ENCODE data around the gene SCART1. TPM values are rescaled to one million over a fixed set of nuclear protein-coding genes. Genes with fewer than 3 reads are reported as not detected.

Gene SCART1
- total and polyA plus RNA-seq, 8 donors: 0.43 to 9.3 (median 5.9) TPM; not detected in 1

DNA sequence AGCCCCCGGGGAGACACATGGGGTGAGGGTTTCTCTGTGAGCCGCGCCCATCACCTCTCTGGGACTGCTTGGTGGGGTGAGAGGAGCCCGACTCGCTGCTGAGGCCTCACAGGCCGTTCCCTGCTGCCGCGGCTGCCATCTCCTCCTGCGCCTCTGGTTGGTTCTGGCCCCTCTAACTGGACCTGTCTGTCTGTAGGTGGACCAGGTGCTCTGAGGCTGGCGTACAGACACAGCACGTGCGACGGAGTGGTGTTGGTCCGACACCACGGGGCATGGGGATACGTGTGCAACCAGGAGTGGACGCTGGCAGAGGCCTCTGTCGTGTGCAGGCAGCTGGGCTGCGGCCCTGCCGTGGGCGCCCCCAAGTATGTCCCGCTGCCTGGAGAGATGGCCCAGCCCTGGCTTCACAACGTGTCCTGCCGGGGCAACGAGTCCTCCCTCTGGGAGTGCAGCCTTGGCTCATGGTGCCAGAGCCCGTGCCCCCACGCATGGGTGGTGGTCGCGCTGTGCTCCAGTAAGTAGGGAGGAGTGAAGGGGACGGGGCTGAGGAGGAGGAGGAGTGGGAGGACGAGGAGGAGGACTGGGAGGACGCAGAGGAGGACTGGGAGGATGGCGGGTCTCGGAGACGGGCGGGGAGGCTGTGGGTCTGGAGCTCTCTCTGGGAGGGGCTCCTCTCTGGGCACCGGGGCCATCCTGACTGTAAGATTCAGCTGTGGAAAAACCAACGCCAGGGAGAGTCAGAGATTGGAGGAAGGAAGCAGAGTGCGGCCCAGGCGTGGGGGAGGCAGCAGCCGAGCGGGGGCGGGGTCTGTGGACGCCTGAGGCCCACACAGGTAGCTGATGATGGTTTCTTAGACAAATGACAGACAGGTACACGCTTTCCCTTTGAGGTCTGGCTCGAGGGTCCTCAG lies 2.6 kb downstream of the SCART1 start:
- Histone ChIP-seq H3K9me3 (no peaks in the 10 kb centered on the region), H3K4me1 (no peaks in the 10 kb centered on the region), H3K4me3 (no peak overlapping the region), H3K27ac (no peak overlapping the region), H3K36me3 (peaks cover 0 to 20% (median 2%) of the 10 kb centered on the region in 4 donors), H3K27me3 (no peaks in the 10 kb centered on the region)
- 84 to 89% (median 86%) methylated on average over 33 to 46 of the region's 46 CpGs for whole genome bisulfite sequencing, 5 donors
- intact Hi-C loops (cut with DNase I; ENCODE audit: low total_unique reads): no loop called here
- DNase-seq: peak in 1 of 2 donors; percentile 20
- no peak for TF ChIP-seq POLR2AphosphoS5 (IDR thresholded peaks at IDR 0.05)
- TF ChIP-seq, protein P1, sequence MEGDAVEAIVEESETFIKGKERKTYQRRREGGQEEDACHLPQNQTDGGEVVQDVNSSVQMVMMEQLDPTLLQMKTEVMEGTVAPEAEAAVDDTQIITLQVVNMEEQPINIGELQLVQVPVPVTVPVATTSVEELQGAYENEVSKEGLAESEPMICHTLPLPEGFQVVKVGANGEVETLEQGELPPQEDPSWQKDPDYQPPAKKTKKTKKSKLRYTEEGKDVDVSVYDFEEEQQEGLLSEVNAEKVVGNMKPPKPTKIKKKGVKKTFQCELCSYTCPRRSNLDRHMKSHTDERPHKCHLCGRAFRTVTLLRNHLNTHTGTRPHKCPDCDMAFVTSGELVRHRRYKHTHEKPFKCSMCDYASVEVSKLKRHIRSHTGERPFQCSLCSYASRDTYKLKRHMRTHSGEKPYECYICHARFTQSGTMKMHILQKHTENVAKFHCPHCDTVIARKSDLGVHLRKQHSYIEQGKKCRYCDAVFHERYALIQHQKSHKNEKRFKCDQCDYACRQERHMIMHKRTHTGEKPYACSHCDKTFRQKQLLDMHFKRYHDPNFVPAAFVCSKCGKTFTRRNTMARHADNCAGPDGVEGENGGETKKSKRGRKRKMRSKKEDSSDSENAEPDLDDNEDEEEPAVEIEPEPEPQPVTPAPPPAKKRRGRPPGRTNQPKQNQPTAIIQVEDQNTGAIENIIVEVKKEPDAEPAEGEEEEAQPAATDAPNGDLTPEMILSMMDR (IDR thresholded peaks at IDR 0.05): no peak

- peaks cover 0 to 26% (median 2%) of the 10 kb centered on the region in 4 donors for H3K36me3 ChIP-seq
- H3K4me3 ChIP-seq: no peak overlapping the region
- TF ChIP-seq, protein P1 (IDR thresholded peaks at IDR 0.05): no peak
- TF ChIP-seq EP300 (IDR thresholded peaks at IDR 0.05) (no peak), POLR2A (IDR thresholded peaks at IDR 0.05) (no peak), POLR2AphosphoS5 (IDR thresholded peaks at IDR 0.05) (no peak)
- no peaks in the 10 kb centered on the region for H3K27me3 ChIP-seq
- 88 to 100% (median 90%) methylated on average over 1 to 34 of the region's 34 CpGs for WGBS, 5 donors
- no peaks in the 10 kb centered on the region for H3K4me1 ChIP-seq
- no peaks in the 10 kb centered on the region for H3K9me3 ChIP-seq
- peak in 1 of 2 donors; percentile 22 for DNase-seq
- intact Hi-C loops (cut with DNase I; ENCODE audit: low total_unique reads): no loop called here
- no peak overlapping the region for H3K27ac ChIP-seq
Measured at GRCh38 chr10:133457100-133457841, 3.5 kb downstream of the SCART1 start.

DNA sequence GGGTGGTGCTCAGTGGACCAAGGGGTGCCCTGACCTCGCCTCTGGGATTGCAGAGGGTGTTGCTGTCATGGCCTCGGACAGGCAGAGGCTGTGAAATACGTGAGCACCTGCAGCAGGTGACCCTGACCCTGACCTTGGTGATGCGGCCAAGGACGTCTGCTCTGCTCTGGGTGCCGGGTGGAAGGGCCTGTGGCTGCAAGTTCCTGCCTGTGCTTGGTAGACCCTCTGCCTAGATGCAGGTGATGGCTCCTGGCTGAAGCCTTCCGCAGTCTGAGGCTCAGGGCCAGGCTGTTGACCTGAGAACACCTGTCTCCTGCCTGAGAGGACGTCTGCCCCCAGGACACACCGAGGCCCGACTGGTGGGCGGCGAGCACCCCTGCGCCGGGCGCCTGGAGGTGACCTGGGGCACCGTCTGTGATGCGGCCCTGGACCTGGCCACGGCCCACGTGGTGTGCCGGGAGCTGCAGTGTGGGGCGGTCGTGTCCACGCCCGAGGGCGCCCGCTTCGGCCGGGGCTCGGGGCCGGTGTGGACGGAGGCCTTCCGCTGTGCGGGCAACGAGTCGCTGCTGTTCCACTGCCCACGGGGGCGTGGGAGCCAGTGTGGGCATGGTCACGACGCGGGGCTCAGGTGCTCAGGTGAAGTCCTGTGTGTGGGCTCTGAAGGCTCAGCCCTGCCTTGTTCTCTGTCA lies 4.4 kb downstream of the SCART1 start:
- TF ChIP-seq POLR2AphosphoS5 (IDR thresholded peaks at IDR 0.05) (no peak), POLR2A (IDR thresholded peaks at IDR 0.05) (no peak), EP300 (IDR thresholded peaks at IDR 0.05) (no peak)
- TF ChIP-seq, protein P1 (IDR thresholded peaks at IDR 0.05): no peak
- no peaks in the 10 kb centered on the region for H3K27me3 ChIP-seq
- H3K27ac ChIP-seq: no peak overlapping the region
- H3K36me3 ChIP-seq: peaks cover 0 to 26% (median 2%) of the 10 kb centered on the region in 4 donors
- H3K4me1 ChIP-seq: no peaks in the 10 kb centered on the region
- no peaks in the 10 kb centered on the region for H3K9me3 ChIP-seq
- intact Hi-C loops (cut with DNase I; ENCODE audit: low total_unique reads): no loop called here
- no peak overlapping the region for H3K4me3 ChIP-seq
- WGBS, 5 donors: 89 to 96% (median 92%) methylated on average over 23 to 40 of the region's 40 CpGs
- DNase-seq: no peak

Data from stomach (tissue), 9 donors.